Stimulated activated CD8-positive, alpha-beta memory T cell treated with anti-CD3 and anti-CD28 coated beads, Interleukin-7, amount 100 ng/mL, for 1 hour (primary cell): ENCODE data around the gene CNDP2.
"Not testable (repeated sequence)": the region's sequence is repeated elsewhere in the genome, so short reads cannot be mapped to it uniquely, and the experiment has no call there.

Experiments used
- DNase-seq, 2 donors: peaks; one replicate each; pipeline ENCODE4 v3.0.0-alpha.2; 2020; ENCODE audit warnings: low read depth in 2 of 2

CNDP2 gene

GRCh38 chr18:74517236-74517630 is 21.1 kb downstream of the CNDP2 start:
- no peak for DNase-seq

GRCh38 chr18:74518456-74519295 is 22.5 kb downstream of the CNDP2 start:
- no peak for DNase-seq

DNA sequence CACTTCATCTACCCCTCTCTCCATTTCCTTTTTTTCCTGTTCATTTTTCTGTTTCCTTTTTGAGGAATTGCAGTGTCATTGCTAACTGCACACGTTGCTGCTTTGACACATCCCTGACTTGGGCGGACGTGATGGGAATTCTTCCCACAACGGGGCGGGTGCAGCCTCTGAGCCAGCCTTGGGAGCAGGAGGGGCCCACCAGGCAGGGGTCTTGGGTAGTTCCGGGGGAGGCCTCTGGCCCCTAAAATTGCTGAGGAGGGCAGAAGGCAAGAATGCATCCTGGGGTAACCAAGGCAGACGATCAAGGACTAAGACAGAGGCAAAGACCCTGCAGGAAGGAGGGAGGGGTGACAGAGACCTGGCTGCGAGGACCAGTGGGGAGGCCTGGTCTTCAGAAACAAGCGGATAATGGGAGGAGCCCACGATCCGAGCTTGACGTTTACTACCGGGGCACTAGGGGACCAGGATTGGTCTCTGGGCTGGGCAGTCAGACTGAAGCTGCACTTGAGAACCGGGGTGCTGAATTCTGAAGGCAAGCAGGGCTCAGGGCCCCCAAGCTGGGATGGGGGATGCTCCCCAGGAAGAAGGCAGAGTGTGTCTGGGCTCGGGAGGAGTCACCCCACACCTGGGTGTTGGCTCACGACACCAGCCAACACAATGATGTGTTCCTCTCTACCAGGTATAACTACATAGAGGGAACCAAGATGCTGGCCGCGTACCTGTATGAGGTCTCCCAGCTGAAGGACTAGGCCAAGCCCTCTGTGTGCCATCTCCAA is 23.3 kb downstream of the CNDP2 start:
- no peak for DNase-seq

DNA sequence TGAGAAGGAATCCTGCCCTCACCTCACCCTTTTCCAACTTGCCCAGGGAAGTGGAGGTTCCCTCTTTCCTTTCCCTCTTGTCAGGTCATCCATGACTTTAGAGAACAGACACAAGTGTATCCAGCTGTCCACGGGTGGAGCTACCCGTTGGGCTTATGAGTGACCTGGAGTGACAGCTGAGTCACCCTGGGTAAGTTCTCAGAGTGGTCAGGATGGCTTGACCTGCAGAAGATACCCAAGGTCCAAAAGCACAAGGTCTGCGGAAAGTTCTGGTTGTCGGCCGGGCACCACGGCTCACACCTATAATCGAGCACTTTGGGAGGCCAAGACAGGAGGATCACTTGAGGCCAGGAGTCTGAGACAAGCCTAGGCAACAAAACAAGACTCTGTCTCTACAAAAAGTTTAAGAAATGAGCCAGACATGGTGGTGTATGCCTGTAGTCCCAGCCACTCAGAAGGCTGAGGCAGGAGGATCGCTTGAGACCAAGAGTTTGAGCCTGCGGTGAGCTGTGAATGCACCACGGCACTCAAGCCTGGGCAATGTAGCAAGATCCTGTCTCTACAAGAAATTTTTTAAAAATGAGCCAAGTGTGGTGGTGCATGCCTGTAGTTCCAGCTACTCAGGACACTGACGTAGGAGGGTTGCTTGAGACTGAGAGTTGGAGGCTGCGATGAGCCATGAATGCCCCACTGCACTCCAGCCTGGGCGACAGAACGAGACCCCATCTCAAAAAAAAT is 24.1 kb downstream of the CNDP2 start:
- DNase-seq: no peak

DNA sequence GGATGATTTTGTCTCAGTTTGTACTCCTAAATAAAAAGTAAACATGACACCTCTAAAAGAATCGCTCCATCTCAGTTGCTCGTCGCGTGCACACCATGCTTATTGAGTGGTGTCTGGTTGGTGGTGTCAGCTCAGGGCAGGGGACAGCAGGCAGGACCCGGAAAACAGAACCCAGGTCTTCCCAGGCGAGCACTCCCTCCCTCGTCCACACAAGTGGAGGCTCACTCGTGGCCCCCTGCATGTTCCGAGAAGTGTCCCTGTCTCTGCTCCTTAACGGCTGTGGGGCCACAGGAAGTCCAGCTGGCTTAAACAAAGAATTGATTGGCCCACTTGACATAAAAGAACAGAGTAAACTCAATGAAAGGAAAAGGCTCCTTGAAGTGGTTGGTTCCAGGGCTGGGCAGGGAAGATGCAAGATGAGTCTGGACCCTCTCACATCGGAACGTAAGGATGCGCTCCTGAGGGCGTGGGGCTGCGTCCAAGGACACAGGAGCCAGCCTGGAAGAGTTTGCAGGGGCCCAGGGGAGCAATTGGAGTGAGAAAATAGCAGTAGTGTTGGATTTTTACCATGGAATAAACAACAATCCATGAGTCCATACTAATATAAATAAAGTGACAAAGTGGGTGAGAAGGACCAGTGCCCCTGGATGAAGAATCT is 25.0 kb downstream of the CNDP2 start:
- no peak for DNase-seq

GRCh38 chr18:74522635-74523548 is 26.7 kb downstream of the CNDP2 start:
- DNase-seq: no peak

DNA sequence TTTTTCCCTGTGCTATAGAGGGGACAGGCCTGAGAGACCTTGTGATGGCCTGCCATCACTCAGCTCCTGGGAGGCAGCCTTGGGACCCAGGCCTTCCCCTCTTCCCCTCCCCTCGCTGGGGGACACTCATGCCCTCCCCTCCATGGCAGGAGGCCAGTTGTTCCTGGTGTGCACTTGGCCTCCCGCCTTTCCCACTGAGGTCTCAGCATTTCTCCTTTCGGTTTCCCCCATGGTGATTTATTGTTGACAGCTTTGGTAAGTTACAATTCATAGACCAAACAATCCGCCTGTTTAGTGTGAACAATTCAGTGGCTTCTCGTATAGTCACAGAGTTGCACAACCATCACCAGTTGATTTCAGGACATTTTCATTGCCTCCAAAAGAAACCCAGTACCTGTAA is 27.9 kb downstream of the CNDP2 start:
- no peak for DNase-seq

DNA sequence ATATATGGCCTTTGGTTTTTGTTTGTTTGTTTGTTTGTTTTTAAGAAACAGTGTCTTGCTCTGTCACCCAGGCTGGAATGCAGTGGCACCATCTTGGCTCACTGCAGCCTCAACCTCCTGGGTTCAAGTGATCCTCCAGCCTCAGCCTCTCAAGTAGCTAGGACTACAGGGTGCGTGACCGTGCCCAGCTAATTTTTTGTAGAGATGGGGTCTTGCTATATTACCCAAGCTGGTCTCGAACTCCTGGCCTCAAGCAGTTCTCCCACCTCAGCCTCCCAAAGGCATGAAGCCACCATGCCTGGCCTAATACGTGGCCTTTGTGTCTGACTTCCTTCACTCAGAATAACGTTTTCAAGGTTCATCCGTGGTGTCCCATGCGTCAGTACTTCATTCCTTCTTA is 28.8 kb downstream of the CNDP2 start:
- not testable (repeated sequence) for DNase-seq

- no peak for DNase-seq
Observed at GRCh38 chr18:74525741-74526140, 29.6 kb downstream of the CNDP2 start.

- no peak for DNase-seq
Observed at GRCh38 chr18:74526488-74526887, 30.3 kb downstream of the CNDP2 start.

- DNase-seq: no peak
Observed at GRCh38 chr18:74528478-74528877, 32.3 kb downstream of the CNDP2 start.

DNA sequence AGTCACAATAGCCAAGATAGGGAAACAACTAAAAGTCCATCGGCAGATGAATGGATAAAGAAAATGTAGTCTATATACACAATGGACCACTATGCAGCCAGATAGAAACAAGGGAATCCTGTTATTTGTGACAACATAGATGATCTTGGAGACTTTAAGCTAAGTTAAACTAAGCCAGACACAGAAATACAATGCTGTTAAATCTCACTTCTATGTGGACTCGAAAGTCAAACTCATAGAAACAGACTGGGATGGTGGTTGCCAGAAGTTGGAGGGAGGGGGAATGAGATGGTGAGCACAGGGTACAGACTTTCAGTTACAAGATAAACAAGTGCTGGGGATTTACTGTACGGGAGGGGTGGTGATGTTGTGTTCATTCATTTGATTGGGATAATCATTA is 32.8 kb downstream of the CNDP2 start:
- no peak for DNase-seq

DNA sequence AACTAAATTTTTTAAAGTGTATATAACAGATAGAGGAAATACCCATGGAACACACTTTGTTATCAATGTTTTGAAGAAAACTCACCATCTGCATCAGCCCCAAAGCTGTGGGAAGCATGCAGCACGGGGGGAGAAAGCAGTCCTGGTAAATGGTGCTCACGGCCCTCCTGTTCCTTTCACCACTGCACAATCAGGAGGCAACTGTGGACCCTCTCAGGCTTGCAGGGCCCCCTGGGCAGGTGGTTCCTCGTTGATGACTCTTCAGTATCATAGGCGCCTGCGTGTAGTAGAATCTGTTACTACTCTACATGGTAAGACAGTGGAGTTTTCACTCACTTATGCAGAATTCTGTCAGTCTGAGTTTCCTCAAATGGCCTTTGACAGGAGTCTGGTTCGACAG is 33.2 kb downstream of the CNDP2 start:
- no peak for DNase-seq

DNA sequence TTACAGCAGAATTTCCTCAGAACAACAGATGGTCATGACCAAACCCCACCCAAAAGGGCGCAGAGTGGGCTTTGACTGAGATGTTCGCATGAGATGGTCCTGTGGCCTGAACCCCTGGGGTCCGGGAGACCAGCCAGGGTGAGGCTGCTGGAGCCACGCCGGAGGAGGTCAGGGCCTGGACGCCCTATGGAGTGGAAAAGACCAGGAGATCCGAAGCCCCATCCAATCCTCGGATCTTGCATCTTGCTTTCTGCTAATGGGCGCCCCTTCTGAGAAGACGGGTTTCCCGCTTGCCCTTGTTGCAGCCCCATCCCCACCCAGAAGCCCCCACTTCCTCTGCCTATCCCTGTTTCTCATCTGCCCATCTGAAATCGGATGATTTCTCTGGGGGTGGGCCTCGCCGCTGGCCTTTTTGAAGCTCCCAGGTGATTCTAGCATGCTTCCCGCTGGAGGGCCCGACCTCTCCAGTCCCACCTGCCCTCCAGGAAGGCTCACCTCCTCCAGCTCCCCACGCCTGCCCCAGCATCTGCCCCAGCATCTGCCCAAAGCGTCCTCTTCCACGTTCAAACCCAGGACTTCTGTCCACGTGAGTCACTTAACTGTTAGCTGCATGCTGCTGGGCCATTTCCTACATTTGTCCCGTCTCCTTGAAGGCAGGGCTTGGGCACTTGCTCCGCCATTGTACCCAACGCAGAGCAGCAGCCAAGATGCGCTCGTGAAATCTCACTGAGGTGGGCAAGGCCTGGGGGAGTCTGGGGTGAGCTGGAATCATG is 33.8 kb downstream of the CNDP2 start:
- DNase-seq: no peak

DNA sequence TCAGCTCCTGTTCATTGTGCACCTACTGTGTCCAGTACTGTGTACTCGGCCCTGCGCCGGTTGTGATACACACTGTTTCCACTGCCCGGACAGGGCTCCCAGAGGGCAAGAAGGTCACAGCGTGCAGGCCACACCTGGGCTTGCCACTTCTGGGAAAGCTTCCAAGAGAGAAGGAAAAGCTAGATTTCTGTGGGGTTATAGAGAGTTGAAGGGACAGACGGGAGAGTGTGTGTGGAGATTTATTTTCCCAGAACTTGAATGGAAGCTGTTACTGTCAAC is 34.4 kb downstream of the CNDP2 start:
- no peak for DNase-seq

- no peak for DNase-seq
Observed at GRCh38 chr18:74531043-74531442, 34.9 kb downstream of the CNDP2 start.

DNA sequence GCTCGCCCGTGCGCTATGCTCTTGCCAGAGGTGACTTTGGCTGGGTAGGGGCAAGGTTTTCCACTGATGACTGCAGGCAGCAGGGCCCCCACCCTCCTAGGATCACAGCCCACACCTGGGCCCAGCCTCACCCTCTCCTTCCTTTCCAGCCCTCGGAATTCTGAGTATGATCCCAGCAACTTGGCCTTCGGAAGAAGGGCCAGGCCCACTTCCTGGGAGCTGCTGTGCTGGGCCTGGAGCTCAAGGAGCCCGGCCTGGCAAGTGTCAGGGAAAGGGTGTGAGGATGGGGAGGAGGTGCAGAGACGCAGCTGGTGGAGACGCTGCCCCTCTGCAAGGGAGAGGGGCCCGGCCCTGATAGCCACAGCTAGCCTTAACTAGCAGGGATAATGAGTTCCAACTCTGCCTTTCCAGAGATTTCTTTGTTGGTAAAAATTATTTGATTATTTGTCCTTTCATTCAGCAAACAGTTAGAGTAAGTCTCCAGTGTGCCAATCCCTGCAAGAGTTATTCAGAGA is 36.4 kb downstream of the CNDP2 start:
- DNase-seq: no peak

DNA sequence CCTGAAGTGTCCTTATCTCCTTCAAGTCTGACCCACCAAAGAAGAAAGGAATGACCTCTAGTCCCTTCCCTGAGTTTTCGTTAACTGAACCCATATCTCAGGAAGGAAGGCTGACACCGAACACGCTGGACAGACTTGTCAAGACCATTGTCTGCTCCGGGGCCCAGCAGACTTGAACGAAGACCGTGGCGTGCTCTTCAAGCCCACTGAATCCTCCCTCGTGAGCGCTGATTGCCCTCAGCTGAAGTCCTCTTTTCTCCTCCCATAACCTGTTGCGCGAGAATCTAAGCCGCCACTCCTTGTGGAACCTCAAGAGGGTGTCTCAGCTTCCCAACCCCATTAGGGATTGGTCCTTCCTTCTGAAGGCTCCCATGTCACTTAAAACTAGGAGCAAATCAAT is 37.5 kb downstream of the CNDP2 start:
- no peak for DNase-seq

- no peak for DNase-seq
Observed at GRCh38 chr18:74534150-74534969, 38.2 kb downstream of the CNDP2 start, which contains the start of gene CNDP1. Gene CNDP1 (plus strand): TSS chr18:74534500. CDS start chr18:74534668, 168 bp downstream.
